Smooth muscle cell (in vitro differentiated cells): ENCODE data around the gene CTPS2. TPM values are rescaled to one million over a fixed set of nuclear protein-coding genes. Genes with fewer than 3 reads are reported as not detected.

Source experiments
- DNase-seq: peaks from one replicate; lab custom pipeline; 2025; ENCODE audit not compliant: unreplicated experiment; lab: John Stamatoyannopoulos, UW
- H2AFZ ChIP-seq: fragments of 200-600 bp; sonication (generic); 2 replicates; pipeline ENCODE4 v1.6.0; 2016; ENCODE audit warnings: antibody characterized with exemption, low read depth, mild to moderate bottlenecking
- H3F3A ChIP-seq: fragments of 200-600 bp; sonication (generic); 2 replicates; pipeline ENCODE4 v1.6.0; 2017; ENCODE audit warnings: antibody characterized with exemption, low read depth
- H3K27ac ChIP-seq: fragments of 200-600 bp; sonication (generic); 2 replicates; pipeline ENCODE4 v1.5.1; 2016; ENCODE audit warnings: low read depth, mild to moderate bottlenecking
- H3K27me3 ChIP-seq: fragments of 200-600 bp; sonication (generic); 2 replicates; pipeline ENCODE4 v1.6.1; 2016; ENCODE audit warnings: low read depth, mild to moderate bottlenecking
- H3K36me3 ChIP-seq: fragments of 200-600 bp; sonication (generic); 2 replicates; pipeline ENCODE4 v1.5.1; 2016; ENCODE audit warnings: low read depth
- H3K4me1 ChIP-seq: fragments of 200-600 bp; sonication (generic); 2 replicates; pipeline ENCODE4 v1.5.1; 2016; ENCODE audit warnings: low read depth
- H3K4me2 ChIP-seq: fragments of 200-600 bp; sonication (generic); 2 replicates; pipeline ENCODE4 v1.6.0; 2016; ENCODE audit warnings: mild to moderate bottlenecking
- H3K4me3 ChIP-seq: fragments of 200-600 bp; sonication (generic); 2 replicates; pipeline ENCODE4 v1.5.1; 2016; ENCODE audit warnings: mild to moderate bottlenecking
- H3K79me2 ChIP-seq: fragments of 200-600 bp; sonication (generic); 2 replicates; pipeline ENCODE4 v1.6.0; 2016; ENCODE audit warnings: low read depth, mild to moderate bottlenecking
- H3K9ac ChIP-seq: fragments of 200-600 bp; sonication (generic); 2 replicates; pipeline ENCODE4 v1.6.0; 2016; ENCODE audit warnings: low read depth
- H3K9me3 ChIP-seq: fragments of 200-600 bp; sonication (generic); replicated peaks from 2 replicates; pipeline ENCODE4 v1.5.1; 2016; ENCODE audit warnings: low read depth
- H4K20me1 ChIP-seq: fragments of 200-600 bp; sonication (generic); 2 replicates; pipeline ENCODE4 v1.6.0; 2016; ENCODE audit warnings: low read depth
- WGBS: methylation state at CpG from one replicate; pipeline ENCODE4 v1.1.7; 2016; ENCODE audit warnings: low lambda C conversion rate; 5-methylcytosine and 5-hydroxymethylcytosine counted together
- microRNA counts: library from miRNA; unstranded; fragments of <30 nt; microRNA quantifications from one replicate; lab custom pipeline; 2016
- microRNA-seq: library from miRNA; unstranded; fragments of <30 nt; microRNA quantifications from one replicate; pipeline ENCODE4, GENCODE V29; 2016; ENCODE audit warnings: borderline number of aligned reads
- polyA plus RNA-seq: library from polyadenylated mRNA; unstranded; fragments of >200 nt; fragmentation: Nextera tagmentation; extraction: Ambion mirVana; gene quantifications from 2 replicates; pipeline ENCODE4 v1.2.1, GENCODE V29; 2016
- small RNA-seq: library from RNA; depleted of rRNA; stranded (forward); fragments of <200 nt; gene quantifications from one replicate; pipeline ENCODE3, GENCODE V24; 2014
- total RNA-seq: library from RNA; depleted of rRNA; stranded (reverse); fragments of >200 nt; gene quantifications from 2 replicates; pipeline ENCODE4 v1.2.3, GENCODE V29; 2014
- TF ChIP-seq, protein P1 (sequence below): fragments of 200-600 bp; sonication (generic); IDR thresholded peaks from 2 replicates; pipeline ENCODE4 v1.5.1; 2017; ENCODE audit warnings: borderline replicate concordance, mild to moderate bottlenecking, antibody characterized with exemption; ENCODE audit not compliant: insufficient read depth, poor library complexity, severe bottlenecking

The CTPS2 gene
- total and polyA plus RNA-seq, 2 experiments from 2014 or later, result 19.4 to 37.1 TPM

DNA sequence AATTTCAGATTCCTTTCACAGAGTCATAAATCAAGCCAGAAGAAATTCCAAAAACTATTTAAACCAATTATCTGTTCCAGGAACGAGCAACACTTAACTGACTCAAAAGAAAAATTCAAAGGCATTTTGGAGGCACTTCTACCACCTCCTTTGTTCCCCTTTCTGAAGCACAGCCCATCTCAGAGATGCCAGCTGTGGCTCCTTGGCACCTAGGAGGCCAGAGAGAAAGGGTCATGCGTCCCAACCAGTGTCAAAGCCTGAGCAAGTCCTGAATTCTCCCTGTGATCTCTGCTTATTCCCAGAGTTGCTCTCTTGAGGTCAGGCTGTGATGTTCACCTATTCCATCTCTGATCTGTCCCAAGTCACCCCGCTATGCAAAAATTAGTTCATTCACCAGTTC, 167.5 kb downstream of the CTPS2 start:
- TF ChIP-seq, protein P1, sequence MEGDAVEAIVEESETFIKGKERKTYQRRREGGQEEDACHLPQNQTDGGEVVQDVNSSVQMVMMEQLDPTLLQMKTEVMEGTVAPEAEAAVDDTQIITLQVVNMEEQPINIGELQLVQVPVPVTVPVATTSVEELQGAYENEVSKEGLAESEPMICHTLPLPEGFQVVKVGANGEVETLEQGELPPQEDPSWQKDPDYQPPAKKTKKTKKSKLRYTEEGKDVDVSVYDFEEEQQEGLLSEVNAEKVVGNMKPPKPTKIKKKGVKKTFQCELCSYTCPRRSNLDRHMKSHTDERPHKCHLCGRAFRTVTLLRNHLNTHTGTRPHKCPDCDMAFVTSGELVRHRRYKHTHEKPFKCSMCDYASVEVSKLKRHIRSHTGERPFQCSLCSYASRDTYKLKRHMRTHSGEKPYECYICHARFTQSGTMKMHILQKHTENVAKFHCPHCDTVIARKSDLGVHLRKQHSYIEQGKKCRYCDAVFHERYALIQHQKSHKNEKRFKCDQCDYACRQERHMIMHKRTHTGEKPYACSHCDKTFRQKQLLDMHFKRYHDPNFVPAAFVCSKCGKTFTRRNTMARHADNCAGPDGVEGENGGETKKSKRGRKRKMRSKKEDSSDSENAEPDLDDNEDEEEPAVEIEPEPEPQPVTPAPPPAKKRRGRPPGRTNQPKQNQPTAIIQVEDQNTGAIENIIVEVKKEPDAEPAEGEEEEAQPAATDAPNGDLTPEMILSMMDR, result no peak
- no peaks in the 10 kb centered on the region for H3K27me3 ChIP-seq
- no peak overlapping the region for H3K9ac ChIP-seq
- no peak overlapping the region for H2AFZ ChIP-seq
- H3K79me2 ChIP-seq, result no peaks in the 10 kb centered on the region
- H3K4me1 ChIP-seq, result no peaks in the 10 kb centered on the region
- DNase-seq, result no peak
- no peaks in the 10 kb centered on the region for H3K36me3 ChIP-seq
- no peaks in the 10 kb centered on the region for H3F3A ChIP-seq
- no peak overlapping the region for H3K4me3 ChIP-seq
- no peaks in the 10 kb centered on the region for H3K9me3 ChIP-seq
- WGBS, result 85% methylated on average over 3 of the region's 3 CpGs
- H3K4me2 ChIP-seq, result no peak overlapping the region
- H3K27ac ChIP-seq, result no peak overlapping the region
- no peaks in the 10 kb centered on the region for H4K20me1 ChIP-seq

MicroRNA genes within 50 kb of the gene (microRNA counts, 767-probe panel; counts per million panel counts)
- 183 counts per million for microRNA hsa-miR-548am-3p (lab: Ali Mortazavi, UCI)

Small RNA genes within 50 kb of the gene (microRNA-seq; reads per million reads assigned to microRNA genes)
- not detected for gene MIR548AM

Small RNA genes within 50 kb of the gene (small RNA-seq; reads per million reads assigned to genes)
- not detected for gene MIR548AM

Other genes with a start within 250 kb of the CTPS2 start
- not detected in 2 replicates for gene S100G, start 62.5 kb downstream of the CTPS2 start, total RNA-seq
- not detected in 2 replicates for gene S100G, start 62.5 kb downstream of the CTPS2 start, polyA plus RNA-seq
- 52.3 and 64.0 TPM in 2 replicates for gene SYAP1, start 6.9 kb upstream of the CTPS2 start, total RNA-seq
- 52.8 and 54.2 TPM in 2 replicates for gene SYAP1, start 6.9 kb upstream of the CTPS2 start, polyA plus RNA-seq
- 17.5 and 19.6 TPM in 2 replicates for gene TXLNG, start 73.8 kb upstream of the CTPS2 start, total RNA-seq
- 5.7 and 7.8 TPM in 2 replicates for gene TXLNG, start 73.8 kb upstream of the CTPS2 start, polyA plus RNA-seq
- gene RBBP7, start 157.7 kb upstream of the CTPS2 start, total RNA-seq, result 116 and 117 TPM in 2 replicates
- 147 and 171 TPM in 2 replicates for gene RBBP7, start 157.7 kb upstream of the CTPS2 start, polyA plus RNA-seq
- gene REPS2, start 234.0 kb upstream of the CTPS2 start, total RNA-seq, result 1.1 and 1.2 TPM in 2 replicates
- gene REPS2, start 234.0 kb upstream of the CTPS2 start, polyA plus RNA-seq, result 1.0 and 1.1 TPM in 2 replicates